Hepatocyte (in vitro differentiated cells): ENCODE measurements around the gene CARD11. TPM values are rescaled to one million over a fixed set of nuclear protein-coding genes. Genes with fewer than 3 reads are reported as not detected.
A peak's percentile ranks its signal among the peaks of the same experiment; 100 is the strongest.

Source experiments
- DNase-seq: peaks from one replicate; pipeline ENCODE4 v3.0.0-alpha.2; 2016; ENCODE audit warnings: low spot score
- H2AFZ ChIP-seq: fragments of 200-600 bp; sonication (generic); 2 replicates; pipeline ENCODE4 v1.6.0; 2016; ENCODE audit warnings: antibody characterized with exemption, mild to moderate bottlenecking
- H3K27ac ChIP-seq: fragments of 200-600 bp; sonication (generic); 2 replicates; pipeline ENCODE4 v1.5.1; 2016; ENCODE audit warnings: mild to moderate bottlenecking
- H3K27me3 ChIP-seq: fragments of 200-600 bp; sonication (generic); 2 replicates; pipeline ENCODE4 v1.6.1; 2016
- H3K36me3 ChIP-seq: fragments of 200-600 bp; sonication (generic); replicated peaks from 2 replicates; pipeline ENCODE4 v1.5.1; 2016; ENCODE audit warnings: low read depth; ENCODE audit not compliant: insufficient read depth
- H3K4me1 ChIP-seq: fragments of 200-600 bp; sonication (generic); 2 replicates; pipeline ENCODE4 v1.5.1; 2016; ENCODE audit warnings: mild to moderate bottlenecking, moderate library complexity; ENCODE audit not compliant: insufficient read depth
- H3K4me2 ChIP-seq: fragments of 200-600 bp; sonication (generic); 2 replicates; pipeline ENCODE4 v1.6.0; 2016
- H3K4me3 ChIP-seq: fragments of 200-600 bp; sonication (generic); 2 replicates; pipeline ENCODE4 v1.5.1; 2016; ENCODE audit warnings: mild to moderate bottlenecking
- H3K79me2 ChIP-seq: fragments of 200-600 bp; sonication (generic); 2 replicates; pipeline ENCODE4 v1.6.0; 2017; ENCODE audit warnings: mild to moderate bottlenecking
- H3K9me2 ChIP-seq: fragments of 200-600 bp; sonication (generic); replicated peaks from 2 replicates; pipeline ENCODE4 v1.6.0; 2017; ENCODE audit warnings: mild to moderate bottlenecking; ENCODE audit not compliant: insufficient read depth
- H3K9me3 ChIP-seq: fragments of 200-600 bp; sonication (generic); 2 replicates; pipeline ENCODE4 v1.5.1; 2016; ENCODE audit warnings: low read depth, mild to moderate bottlenecking
- H4K20me1 ChIP-seq: fragments of 200-600 bp; sonication (generic); 2 replicates; pipeline ENCODE4 v1.6.0; 2016; ENCODE audit warnings: mild to moderate bottlenecking; ENCODE audit not compliant: insufficient read depth, poor library complexity, severe bottlenecking
- EZH2 ChIP-seq: fragments of 200-600 bp; sonication (generic); IDR thresholded peaks from 2 replicates; pipeline ENCODE4 v1.6.1; 2016; ENCODE audit warnings: antibody characterized with exemption, mild to moderate bottlenecking, borderline replicate concordance
- EZH2phosphoT487 ChIP-seq: fragments of 200-600 bp; sonication (generic); IDR thresholded peaks from one replicate; pipeline ENCODE4 v1.6.1; 2018; ENCODE audit warnings: antibody characterized with exemption, mild to moderate bottlenecking, low read depth, moderate library complexity; ENCODE audit not compliant: unreplicated experiment, severe bottlenecking
- WGBS: methylation state at CpG from one replicate; pipeline ENCODE4 v1.1.6; 2016; ENCODE audit warnings: low lambda C conversion rate; ENCODE audit errors: missing lambda C conversion rate; 5-methylcytosine and 5-hydroxymethylcytosine counted together
- polyA plus RNA-seq: library from polyadenylated mRNA; unstranded; fragments of >200 nt; fragmentation: Nextera tagmentation; extraction: Ambion mirVana; gene quantifications from 2 replicates; pipeline ENCODE4 v1.2.1, GENCODE V29; 2016
- total RNA-seq: library from RNA; depleted of rRNA; stranded (reverse); fragments of >200 nt; gene quantifications from 2 replicates; pipeline ENCODE4 v1.2.3, GENCODE V29; 2014
- TF ChIP-seq, protein P1 (sequence below): fragments of 200-600 bp; sonication (generic); IDR thresholded peaks from 2 replicates; pipeline ENCODE4 v1.5.1; 2016; ENCODE audit warnings: antibody characterized with exemption, mild to moderate bottlenecking; ENCODE audit not compliant: poor library complexity

CARD11 gene
- total and polyA plus RNA-seq, 2 experiments from 2014 or later, result 9.6 to 10.9 TPM

DNA sequence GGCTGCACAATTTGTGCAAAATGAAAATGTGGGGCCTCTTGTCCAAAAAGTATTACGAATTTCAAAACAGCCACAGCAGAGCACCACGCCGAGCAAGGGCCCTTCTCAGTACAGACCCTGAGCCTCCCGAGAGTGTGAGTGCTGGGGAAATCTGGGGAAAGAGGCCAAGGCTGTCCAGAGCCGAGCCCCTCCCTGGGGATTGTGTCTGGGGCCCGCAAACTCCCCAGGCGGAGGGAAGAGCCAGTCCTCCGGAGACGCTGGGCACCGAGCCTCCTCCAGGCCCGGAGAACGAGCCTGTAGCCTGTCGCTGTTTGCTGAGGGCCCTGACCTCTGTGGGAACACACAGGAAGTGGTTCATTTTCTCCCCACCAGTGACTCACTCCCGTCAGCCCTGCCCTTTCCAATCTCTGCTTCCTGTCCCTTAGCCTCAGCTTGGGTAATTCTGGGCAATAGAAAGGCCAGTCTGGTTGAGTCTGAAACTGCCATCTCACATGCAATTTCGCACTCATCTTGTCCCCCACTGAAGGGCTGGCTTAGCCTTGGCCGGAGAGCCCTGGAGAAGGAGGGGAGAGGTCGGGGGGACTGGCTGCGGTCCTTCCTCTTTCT is 180.1 kb downstream of the CARD11 start:
- Histone ChIP-seq H3K36me3 (no peaks in the 10 kb centered on the region), H3K27me3 (no peaks in the 10 kb centered on the region), H3K79me2 (no peaks in the 10 kb centered on the region), H3K27ac (peak overlapping the region; percentile 92), H4K20me1 (no peaks in the 10 kb centered on the region), H3K9me2 (no peaks in the 10 kb centered on the region), H3K4me3 (no peak overlapping the region), H3K4me2 (peak overlapping the region; percentile 63), H3K4me1 (peaks cover 14% of the 10 kb centered on the region), H3K9me3 (no peaks in the 10 kb centered on the region), H2AFZ (peak overlapping the region; percentile 7)
- TF ChIP-seq EZH2, result no peak
- no peak for TF ChIP-seq EZH2phosphoT487
- TF ChIP-seq, protein P1, sequence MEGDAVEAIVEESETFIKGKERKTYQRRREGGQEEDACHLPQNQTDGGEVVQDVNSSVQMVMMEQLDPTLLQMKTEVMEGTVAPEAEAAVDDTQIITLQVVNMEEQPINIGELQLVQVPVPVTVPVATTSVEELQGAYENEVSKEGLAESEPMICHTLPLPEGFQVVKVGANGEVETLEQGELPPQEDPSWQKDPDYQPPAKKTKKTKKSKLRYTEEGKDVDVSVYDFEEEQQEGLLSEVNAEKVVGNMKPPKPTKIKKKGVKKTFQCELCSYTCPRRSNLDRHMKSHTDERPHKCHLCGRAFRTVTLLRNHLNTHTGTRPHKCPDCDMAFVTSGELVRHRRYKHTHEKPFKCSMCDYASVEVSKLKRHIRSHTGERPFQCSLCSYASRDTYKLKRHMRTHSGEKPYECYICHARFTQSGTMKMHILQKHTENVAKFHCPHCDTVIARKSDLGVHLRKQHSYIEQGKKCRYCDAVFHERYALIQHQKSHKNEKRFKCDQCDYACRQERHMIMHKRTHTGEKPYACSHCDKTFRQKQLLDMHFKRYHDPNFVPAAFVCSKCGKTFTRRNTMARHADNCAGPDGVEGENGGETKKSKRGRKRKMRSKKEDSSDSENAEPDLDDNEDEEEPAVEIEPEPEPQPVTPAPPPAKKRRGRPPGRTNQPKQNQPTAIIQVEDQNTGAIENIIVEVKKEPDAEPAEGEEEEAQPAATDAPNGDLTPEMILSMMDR, result no peak
- WGBS, result 62% methylated on average over 16 of the region's 18 CpGs
- peak; percentile 85 for DNase-seq

DNA sequence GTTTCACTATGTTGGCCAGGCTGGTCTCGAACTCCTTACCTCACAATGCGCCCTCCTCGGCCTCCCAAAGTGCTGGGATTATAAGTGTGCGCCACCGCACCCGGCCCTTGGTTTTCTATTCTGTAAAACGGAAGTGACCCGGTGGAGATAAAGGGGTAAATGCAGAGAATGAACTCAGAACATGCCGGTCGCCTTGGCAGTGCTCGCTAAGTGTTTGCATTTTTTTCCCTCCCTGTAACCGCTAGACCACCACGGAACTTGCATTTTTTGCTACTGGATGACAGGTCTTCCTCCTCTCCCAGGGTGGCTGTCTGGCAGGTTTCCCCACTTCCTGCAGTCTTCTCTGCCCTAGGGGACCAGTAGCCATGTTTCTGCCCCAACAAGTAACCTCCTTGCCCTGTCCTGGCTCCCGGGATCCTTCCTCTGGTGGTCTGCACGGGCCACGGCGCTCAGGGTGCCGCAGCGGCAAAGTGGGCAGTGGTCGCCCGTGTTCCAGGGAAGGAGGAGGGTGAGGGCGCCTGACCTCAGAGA is 180.8 kb downstream of the CARD11 start:
- Histone ChIP-seq H2AFZ (peak overlapping the region; percentile 7), H3K4me1 (peaks cover 14% of the 10 kb centered on the region), H3K27me3 (no peaks in the 10 kb centered on the region), H3K36me3 (no peaks in the 10 kb centered on the region), H3K9me2 (no peaks in the 10 kb centered on the region), H3K4me3 (no peak overlapping the region), H3K27ac (peak overlapping the region; percentile 92), H3K4me2 (peak overlapping the region; percentile 63), H3K9me3 (no peaks in the 10 kb centered on the region), H3K79me2 (no peaks in the 10 kb centered on the region), H4K20me1 (no peaks in the 10 kb centered on the region)
- WGBS, result 85% methylated on average over 22 of the region's 22 CpGs
- TF ChIP-seq EZH2 (no peak), EZH2phosphoT487 (no peak)
- TF ChIP-seq, protein P1, result no peak
- no peak for DNase-seq

DNA sequence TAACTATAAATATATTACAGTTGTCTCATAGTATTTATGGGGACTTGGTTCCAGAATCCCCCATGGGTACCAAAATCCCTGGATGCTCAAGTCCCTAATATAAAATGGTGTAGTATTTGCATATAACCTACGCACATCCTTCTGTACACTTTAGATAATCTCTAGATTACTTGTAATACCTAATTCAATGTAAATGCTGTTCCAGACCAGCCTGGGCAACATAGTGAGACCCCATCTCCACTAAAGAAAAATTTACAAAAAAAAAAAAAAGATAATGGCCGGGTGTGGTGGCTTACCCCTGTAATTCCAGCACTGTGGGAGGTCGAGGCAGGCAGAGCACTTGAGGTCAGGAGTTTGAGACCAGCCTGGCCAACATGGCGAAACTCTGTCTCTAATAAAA is 182.2 kb downstream of the CARD11 start:
- H4K20me1 ChIP-seq, result no peaks in the 10 kb centered on the region
- H3K27me3 ChIP-seq, result no peaks in the 10 kb centered on the region
- H3K9me3 ChIP-seq, result no peaks in the 10 kb centered on the region
- H3K4me2 ChIP-seq, result no peak overlapping the region
- H3K36me3 ChIP-seq, result no peaks in the 10 kb centered on the region
- H3K27ac ChIP-seq, result no peak overlapping the region
- TF ChIP-seq, protein P1, result no peak
- no peak for TF ChIP-seq EZH2phosphoT487
- TF ChIP-seq EZH2, result no peak
- H3K4me3 ChIP-seq, result no peak overlapping the region
- H3K9me2 ChIP-seq, result no peaks in the 10 kb centered on the region
- no peaks in the 10 kb centered on the region for H3K79me2 ChIP-seq
- no peak overlapping the region for H2AFZ ChIP-seq
- no peak for DNase-seq
- WGBS, result 94% methylated on average over 4 of the region's 4 CpGs
- H3K4me1 ChIP-seq, result peaks cover 14% of the 10 kb centered on the region
